CD4-positive, CD25-positive, alpha-beta regulatory T cell (primary cell): Measurements from ENCODE around the gene TMPRSS6. TPM values are rescaled to one million over a fixed set of nuclear protein-coding genes. Genes with fewer than 3 reads are reported as not detected.

Experiments used
- ATAC-seq, 2 donors: fragments of 150-1000 bp; cut with Tn5 transposase; one replicate each; pipeline ENCODE4 v1.10.0; 2021; ENCODE audit warnings: low read depth in 2 of 2, moderate number of reproducible peaks in 2 of 2, moderate library complexity in 1 of 2
- DNase-seq, 3 donors: peaks; one replicate each; pipeline versions ENCODE4 v3.0.0 to v3.0.0-alpha.2; 2012 to 2022; ENCODE audit warnings: mixed read lengths in 1 of 3
- H3K27ac ChIP-seq: one replicate; pipeline ENCODE4 v1.7.0; 2013; ENCODE audit warnings: mild to moderate bottlenecking, low read length; ENCODE audit not compliant: insufficient read depth, poor library complexity, severe bottlenecking
- H3K27me3 ChIP-seq: one replicate; pipeline ENCODE4 v1.7.0; 2013; ENCODE audit warnings: low read length; ENCODE audit not compliant: control insufficient read depth, insufficient read depth
- H3K36me3 ChIP-seq: one replicate; pipeline ENCODE4 v1.7.0; 2013; ENCODE audit warnings: mild to moderate bottlenecking, low read length, moderate library complexity; ENCODE audit not compliant: control insufficient read depth, insufficient read depth
- H3K4me1 ChIP-seq: 2 replicates; pipeline ENCODE4 v1.7.0; 2013; ENCODE audit warnings: mild to moderate bottlenecking, low read length; ENCODE audit not compliant: insufficient read depth, control insufficient read depth, poor library complexity, severe bottlenecking
- H3K4me3 ChIP-seq: one replicate; pipeline ENCODE4 v1.7.0; 2013; ENCODE audit warnings: low read depth, mild to moderate bottlenecking, low read length, moderate library complexity
- H3K9me3 ChIP-seq, 2 experiments: 1 replicate in 1 of 2; 2 replicates in 1 of 2; pipeline ENCODE4 v1.7.0; 2013; ENCODE audit warnings: low read length in 2 of 2, mild to moderate bottlenecking in 1 of 2, moderate library complexity in 1 of 2; ENCODE audit not compliant: control insufficient read depth in 2 of 2
- H3K27ac Mint-ChIP-seq, 3 donors: one replicate each; pipeline ENCODE4 v1.8.0; 2020 to 2022; ENCODE audit warnings: mild to moderate bottlenecking in 3 of 3, mixed read lengths in 3 of 3, moderate library complexity in 2 of 3
- H3K27me3 Mint-ChIP-seq: one replicate; pipeline ENCODE4 v1.8.0; 2022; ENCODE audit warnings: mild to moderate bottlenecking, mixed read lengths
- H3K36me3 Mint-ChIP-seq: one replicate; pipeline ENCODE4 v1.8.0; 2020; ENCODE audit warnings: mixed read lengths
- H3K4me1 Mint-ChIP-seq, 4 donors: one replicate each; pipeline ENCODE4 v1.8.0; 2020 to 2022; ENCODE audit warnings: mixed read lengths in 4 of 4, mild to moderate bottlenecking in 1 of 4
- H3K4me3 Mint-ChIP-seq, 4 donors: one replicate each; pipeline ENCODE4 v1.8.0; 2020 to 2022; ENCODE audit warnings: mild to moderate bottlenecking in 4 of 4, mixed read lengths in 4 of 4, moderate library complexity in 3 of 4
- H3K9me3 Mint-ChIP-seq, 7 donors: one replicate each; pipeline ENCODE4 v1.8.0; 2020 to 2022; ENCODE audit warnings: mixed read lengths in 7 of 7, mild to moderate bottlenecking in 3 of 7, moderate library complexity in 2 of 7
- polyA plus RNA-seq, 4 donors: library from polyadenylated mRNA; unstranded; fragments of 300-500 nt; fragmentation: Illumina TruSeq; gene quantifications; one replicate each; pipeline ENCODE4 v1.2.3, GENCODE V29; 2021
- total RNA-seq: library from RNA; stranded (reverse); gene quantifications from one replicate; pipeline ENCODE4 v1.2.3, GENCODE V29; 2022

Gene TMPRSS6
- total and polyA plus RNA-seq, 5 donors from 2014 or later, result 0.10 to 1.5 (median 0.17) TPM

GRCh38 chr22:37082251-37082873, 27.2 kb downstream of the TMPRSS6 start:
- Histone ChIP-seq H3K4me1 (peaks cover 45% of the 10 kb centered on the region), H3K9me3 (no peaks in the 10 kb centered on the region), H3K27ac (no peak overlapping the region), H3K36me3 (no peaks in the 10 kb centered on the region), H3K4me3 (no peak overlapping the region), H3K27me3 (no peaks in the 10 kb centered on the region)
- H3K27ac Mint-ChIP-seq, result peak overlapping the region in 2 of 3 donors; percentile 74 to 100
- peaks cover 7% of the 10 kb centered on the region for H3K27me3 Mint-ChIP-seq
- no peaks in the 10 kb centered on the region for H3K9me3 Mint-ChIP-seq
- DNase-seq (peak in 1 of 3 donors; percentile 42), ATAC-seq (no peak)
- H3K36me3 Mint-ChIP-seq, result no peaks in the 10 kb centered on the region
- peak overlapping the region in 1 of 4 donors; percentile 35 for H3K4me3 Mint-ChIP-seq
- H3K4me1 Mint-ChIP-seq, result peaks cover 0 to 53% (median 35%) of the 10 kb centered on the region in 4 donors

DNA sequence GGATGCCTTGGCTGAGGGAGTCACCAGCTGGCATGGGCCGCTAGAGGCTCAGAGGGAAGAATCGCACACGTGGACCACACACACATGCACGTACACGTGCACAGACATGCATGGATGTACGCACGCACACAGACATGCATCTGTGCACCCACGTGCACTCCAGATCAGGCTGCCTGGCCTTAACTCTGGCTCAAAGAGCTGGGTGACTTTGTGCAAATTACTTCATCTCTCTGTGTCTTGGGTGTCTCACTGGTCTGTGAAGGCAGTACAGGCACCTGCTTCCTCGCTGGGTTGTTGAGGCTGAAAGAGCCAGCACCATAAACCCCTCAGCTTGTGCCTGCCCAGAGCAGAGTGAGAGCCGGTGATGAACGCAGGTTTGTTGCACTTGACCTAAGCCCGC, 28.7 kb downstream of the TMPRSS6 start:
- H3K27ac Mint-ChIP-seq, result peak overlapping the region; percentile 96 to 100 (median 99)
- Histone ChIP-seq H3K4me1 (peaks cover 45% of the 10 kb centered on the region), H3K27me3 (no peaks in the 10 kb centered on the region), H3K4me3 (no peak overlapping the region), H3K36me3 (no peaks in the 10 kb centered on the region), H3K27ac (peak overlapping the region; percentile 95), H3K9me3 (no peaks in the 10 kb centered on the region)
- no peaks in the 10 kb centered on the region for H3K36me3 Mint-ChIP-seq
- H3K9me3 Mint-ChIP-seq, result no peaks in the 10 kb centered on the region
- peaks cover 0 to 56% (median 35%) of the 10 kb centered on the region in 4 donors for H3K4me1 Mint-ChIP-seq
- ATAC-seq (no peak), DNase-seq (peak in 1 of 3 donors; percentile 29)
- no peak overlapping the region for H3K4me3 Mint-ChIP-seq
- peaks cover 7% of the 10 kb centered on the region for H3K27me3 Mint-ChIP-seq

DNA sequence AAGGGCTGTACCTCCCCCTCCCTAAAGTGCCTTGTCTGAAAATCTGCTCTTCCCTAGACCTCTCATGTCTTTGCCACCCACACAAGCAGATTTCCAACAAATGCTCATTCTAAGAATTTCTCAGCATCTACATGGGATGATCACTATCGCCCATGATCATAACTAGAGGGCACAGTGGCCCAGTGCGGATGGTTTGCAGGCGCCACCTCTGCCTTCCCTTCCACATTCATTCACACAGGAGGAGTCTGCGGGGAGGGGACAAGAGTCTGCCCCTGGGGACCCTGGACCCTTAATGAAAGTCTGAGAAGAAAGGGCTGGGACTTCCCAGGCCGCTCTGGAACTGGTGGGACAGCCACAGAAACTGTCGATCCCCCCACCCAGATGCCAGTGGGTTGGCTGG, 29.1 kb downstream of the TMPRSS6 start:
- Mint-ChIP-seq H3K36me3 (no peaks in the 10 kb centered on the region), H3K27me3 (peaks cover 11% of the 10 kb centered on the region), H3K9me3 (no peaks in the 10 kb centered on the region), H3K4me1 (peaks cover 0 to 56% (median 35%) of the 10 kb centered on the region in 4 donors), H3K4me3 (peak overlapping the region; percentile 40 to 89 (median 64)), H3K27ac (peak overlapping the region; percentile 96 to 100 (median 99))
- no peak overlapping the region for H3K4me3 ChIP-seq
- H3K27ac ChIP-seq, result peak overlapping the region; percentile 95
- DNase-seq (no peak), ATAC-seq (no peak)
- peaks cover 45% of the 10 kb centered on the region for H3K4me1 ChIP-seq
- H3K36me3 ChIP-seq, result no peaks in the 10 kb centered on the region
- H3K9me3 ChIP-seq, result no peaks in the 10 kb centered on the region
- H3K27me3 ChIP-seq, result no peaks in the 10 kb centered on the region

GRCh38 chr22:37079668-37080171, 29.8 kb downstream of the TMPRSS6 start:
- Mint-ChIP-seq H3K4me1 (peaks cover 0 to 56% (median 33%) of the 10 kb centered on the region in 4 donors), H3K27me3 (peaks cover 12% of the 10 kb centered on the region), H3K36me3 (no peaks in the 10 kb centered on the region), H3K9me3 (peaks cover 0 to 1% (median 0%) of the 10 kb centered on the region in 7 donors), H3K27ac (peak overlapping the region; percentile 96 to 100 (median 99)), H3K4me3 (peak overlapping the region; percentile 73 to 89 (median 87))
- H3K36me3 ChIP-seq, result no peaks in the 10 kb centered on the region
- no peaks in the 10 kb centered on the region for H3K27me3 ChIP-seq
- DNase-seq (peak; percentile 79 to 97 (median 91)), ATAC-seq (peak; percentile 82 to 87)
- H3K9me3 ChIP-seq, result no peaks in the 10 kb centered on the region
- peaks cover 45% of the 10 kb centered on the region for H3K4me1 ChIP-seq
- peak overlapping the region; percentile 55 for H3K4me3 ChIP-seq
- peak overlapping the region; percentile 95 for H3K27ac ChIP-seq

GRCh38 chr22:37079158-37079557, 30.4 kb downstream of the TMPRSS6 start:
- Histone ChIP-seq H3K36me3 (no peaks in the 10 kb centered on the region), H3K27me3 (no peaks in the 10 kb centered on the region), H3K4me1 (peaks cover 45% of the 10 kb centered on the region), H3K4me3 (peak overlapping the region; percentile 55), H3K9me3 (no peaks in the 10 kb centered on the region), H3K27ac (peak overlapping the region; percentile 95)
- Mint-ChIP-seq H3K4me3 (peak overlapping the region; percentile 73 to 89 (median 87)), H3K27ac (peak overlapping the region; percentile 96 to 100 (median 99)), H3K4me1 (peaks cover 0 to 56% (median 32%) of the 10 kb centered on the region in 4 donors), H3K9me3 (peaks cover 0 to 1% (median 0%) of the 10 kb centered on the region in 7 donors), H3K27me3 (peaks cover 14% of the 10 kb centered on the region), H3K36me3 (no peaks in the 10 kb centered on the region)
- ATAC-seq, result no peak
- no peak for DNase-seq

DNA sequence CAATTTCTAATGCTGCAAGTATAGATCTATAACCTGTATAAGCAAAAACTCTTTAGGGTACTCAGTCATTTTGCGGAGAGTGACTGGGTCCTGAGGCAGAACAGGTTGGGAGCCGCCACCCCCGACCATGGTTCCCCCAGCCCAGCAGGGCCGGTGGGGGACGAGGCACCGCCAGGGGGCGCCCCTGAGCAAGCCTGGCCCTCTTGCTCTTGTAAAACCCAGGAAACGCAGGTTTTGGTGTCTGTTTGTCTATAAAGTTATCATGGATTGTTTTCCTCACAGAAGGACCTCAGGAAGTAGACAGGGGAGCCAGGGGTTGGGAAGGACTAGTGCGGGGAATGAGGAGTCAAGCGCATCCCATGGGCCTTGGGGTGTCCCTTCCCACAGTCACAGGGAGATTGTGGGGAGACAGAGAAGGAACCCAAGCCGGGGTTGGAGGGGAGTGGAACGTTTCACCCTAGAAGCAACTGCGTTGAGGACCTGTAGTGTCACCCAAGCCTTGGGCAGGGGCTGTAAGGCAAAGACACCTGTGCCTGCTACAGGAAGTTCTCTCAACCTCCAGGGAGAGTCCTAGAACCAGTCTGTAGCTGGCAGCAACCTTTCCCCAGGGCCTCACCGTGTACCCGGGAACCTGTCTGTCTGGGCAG, 31.6 kb downstream of the TMPRSS6 start:
- ATAC-seq, result peak; percentile 19 to 22
- Mint-ChIP-seq H3K36me3 (no peaks in the 10 kb centered on the region), H3K27ac (peak overlapping the region; percentile 96 to 100 (median 96)), H3K27me3 (peaks cover 16% of the 10 kb centered on the region), H3K4me3 (peak overlapping the region; percentile 66 to 90 (median 68)), H3K9me3 (peaks cover 0 to 1% (median 0%) of the 10 kb centered on the region in 7 donors), H3K4me1 (peaks cover 0 to 53% (median 30%) of the 10 kb centered on the region in 4 donors)
- peaks cover 45% of the 10 kb centered on the region for H3K4me1 ChIP-seq
- DNase-seq, result peak; percentile 72 to 83 (median 83)
- no peaks in the 10 kb centered on the region for H3K9me3 ChIP-seq
- no peaks in the 10 kb centered on the region for H3K36me3 ChIP-seq
- H3K4me3 ChIP-seq, result peak overlapping the region; percentile 24
- peak overlapping the region; percentile 95 for H3K27ac ChIP-seq
- no peaks in the 10 kb centered on the region for H3K27me3 ChIP-seq

GRCh38 chr22:37075822-37076433, 33.6 kb downstream of the TMPRSS6 start:
- H3K27ac Mint-ChIP-seq, result peak overlapping the region in 1 of 3 donors; percentile 46

More at GRCh38 chr22:37075822-37076433, 33.6 kb downstream of the TMPRSS6 start:
- DNase-seq, result no peak
- Mint-ChIP-seq H3K27me3 (peaks cover 16% of the 10 kb centered on the region), H3K36me3 (no peaks in the 10 kb centered on the region), H3K9me3 (peaks cover 0 to 1% (median 0%) of the 10 kb centered on the region in 7 donors), H3K4me1 (peaks cover 0 to 35% (median 25%) of the 10 kb centered on the region in 4 donors), H3K4me3 (peak overlapping the region in 1 of 4 donors; percentile 15)
- H3K4me1 ChIP-seq, result peaks cover 34% of the 10 kb centered on the region
- no peaks in the 10 kb centered on the region for H3K27me3 ChIP-seq
- H3K4me3 ChIP-seq, result no peak overlapping the region
- ATAC-seq, result no peak
- H3K36me3 ChIP-seq, result no peaks in the 10 kb centered on the region
- no peaks in the 10 kb centered on the region for H3K9me3 ChIP-seq
- H3K27ac ChIP-seq, result no peak overlapping the region
